GM06990 (cell line): Measurements from ENCODE around the gene PTPN4.
"Not testable (repeated sequence)": the region's sequence is repeated elsewhere in the genome, so short reads cannot be mapped to it uniquely, and the experiment has no call there.

Experiments
- DNase-seq: peaks from one replicate; pipeline ENCODE4 v3.0.0-alpha.2; 2011; ENCODE audit not compliant: insufficient read length; ENCODE audit errors: extremely low read depth
- H3K27me3 ChIP-seq: replicated peaks from 2 replicates; pipeline ENCODE4 v1.6.0; 2011; ENCODE audit warnings: low read length; ENCODE audit not compliant: control insufficient read depth, insufficient read depth
- H3K36me3 ChIP-seq: 2 replicates; pipeline ENCODE4 v1.5.1; 2011; ENCODE audit warnings: low read length; ENCODE audit not compliant: control insufficient read depth, insufficient read depth
- H3K4me3 ChIP-seq: replicated peaks from 2 replicates; pipeline ENCODE4 v1.5.1; 2011; ENCODE audit warnings: low read depth, mild to moderate bottlenecking, control low read depth, low read length
- CTCF ChIP-seq: IDR thresholded peaks from 2 replicates; pipeline ENCODE4 v1.5.1; 2011; ENCODE audit warnings: low read length, control low read depth, mild to moderate bottlenecking, inconsistent platforms; ENCODE audit not compliant: insufficient read depth, poor library complexity, severe bottlenecking

The PTPN4 gene

GRCh38 chr2:120018549-120018948 lies 258.8 kb downstream of the PTPN4 start:
- Histone ChIP-seq H3K36me3 (no peaks in the 10 kb centered on the region), H3K4me3 (no peak overlapping the region), H3K27me3 (no peaks in the 10 kb centered on the region)
- no peak for DNase-seq
- TF ChIP-seq CTCF = no peak

GRCh38 chr2:120020554-120020953 lies 260.8 kb downstream of the PTPN4 start:
- no peak for DNase-seq
- Histone ChIP-seq H3K4me3 (no peak overlapping the region), H3K36me3 (no peaks in the 10 kb centered on the region), H3K27me3 (no peaks in the 10 kb centered on the region)
- TF ChIP-seq CTCF = no peak

- H3K27me3 ChIP-seq, H3K36me3 ChIP-seq, H3K4me3 ChIP-seq, DNase-seq: not testable (repeated sequence)
These were observed 262.8 kb downstream of the PTPN4 start for GRCh38 chr2:120022505-120022904.

GRCh38 chr2:120026890-120027289 lies 267.2 kb downstream of the PTPN4 start:
- no peak for TF ChIP-seq CTCF
- DNase-seq = no peak
- H3K36me3 ChIP-seq = no peaks in the 10 kb centered on the region
- H3K27me3 ChIP-seq = no peaks in the 10 kb centered on the region
- H3K4me3 ChIP-seq = no peak overlapping the region

GRCh38 chr2:120028795-120029194 lies 269.1 kb downstream of the PTPN4 start:
- DNase-seq = no peak
- no peaks in the 10 kb centered on the region for H3K27me3 ChIP-seq
- H3K36me3 ChIP-seq = no peaks in the 10 kb centered on the region

GRCh38 chr2:120029672-120030640 lies 270.2 kb downstream of the PTPN4 start:
- no peak for DNase-seq
- Histone ChIP-seq H3K4me3 (no peak overlapping the region), H3K36me3 (no peaks in the 10 kb centered on the region), H3K27me3 (no peaks in the 10 kb centered on the region)
- no peak for TF ChIP-seq CTCF

More at GRCh38 chr2:120028795-120029194, 269.1 kb downstream of the PTPN4 start:
- H3K4me3 ChIP-seq = no peak overlapping the region
- no peak for TF ChIP-seq CTCF
